G401.6 (cell line): Measurements from ENCODE around the gene SUMF1.

Source experiments
- FAIRE-seq: peaks from 2 replicates; lab custom pipeline; 2012; peaks lifted over from hg19 to GRCh38; lab: Jason Lieb, UNC

Gene SUMF1

GRCh38 chr3:4380013-4380412, 87.1 kb downstream of the SUMF1 start:
- no peak for FAIRE-seq

GRCh38 chr3:4376499-4376898, 90.6 kb downstream of the SUMF1 start:
- no peak for FAIRE-seq

GRCh38 chr3:4375911-4376310, 91.2 kb downstream of the SUMF1 start:
- FAIRE-seq = no peak

GRCh38 chr3:4373669-4374068, 93.4 kb downstream of the SUMF1 start:
- no peak for FAIRE-seq

- FAIRE-seq = no peak
Observed at GRCh38 chr3:4362523-4362922, 104.5 kb downstream of the SUMF1 start.

GRCh38 chr3:4360817-4361216, 106.3 kb downstream of the SUMF1 start:
- no peak for FAIRE-seq

- no peak for FAIRE-seq
Observed at GRCh38 chr3:4359805-4360502, 107.1 kb downstream of the SUMF1 start.

- no peak for FAIRE-seq
Observed at GRCh38 chr3:4358273-4358672, 108.8 kb downstream of the SUMF1 start.

GRCh38 chr3:4356546-4357410, 110.3 kb downstream of the SUMF1 start:
- no peak for FAIRE-seq

GRCh38 chr3:4356220-4356540, 110.9 kb downstream of the SUMF1 start:
- FAIRE-seq = no peak

GRCh38 chr3:4355401-4356219, 111.5 kb downstream of the SUMF1 start:
- no peak for FAIRE-seq

- FAIRE-seq = no peak
Observed at GRCh38 chr3:4351872-4352271, 115.2 kb downstream of the SUMF1 start.

- no peak for FAIRE-seq
Observed at GRCh38 chr3:4351164-4351855, 115.8 kb downstream of the SUMF1 start.

GRCh38 chr3:4350789-4351163, 116.3 kb downstream of the SUMF1 start:
- FAIRE-seq = peak; percentile 31

- FAIRE-seq = no peak
Observed at GRCh38 chr3:4343258-4343657, 123.8 kb downstream of the SUMF1 start.

- no peak for FAIRE-seq
Observed at GRCh38 chr3:4341336-4341675, 125.8 kb downstream of the SUMF1 start.

GRCh38 chr3:4340411-4341335, 126.4 kb downstream of the SUMF1 start:
- FAIRE-seq = no peak

GRCh38 chr3:4340077-4340410, 127.0 kb downstream of the SUMF1 start:
- FAIRE-seq = no peak

- FAIRE-seq = no peak
Observed at GRCh38 chr3:4338751-4339150, 128.3 kb downstream of the SUMF1 start.

- no peak for FAIRE-seq
Observed at GRCh38 chr3:4336850-4337546, 130.1 kb downstream of the SUMF1 start.
